ENCODE data around the gene DMC1.

GRCh38 chr22:38503021-38503420 lies 67.0 kb downstream of the DMC1 start:
- TF ChIP-seq, protein P1, sequence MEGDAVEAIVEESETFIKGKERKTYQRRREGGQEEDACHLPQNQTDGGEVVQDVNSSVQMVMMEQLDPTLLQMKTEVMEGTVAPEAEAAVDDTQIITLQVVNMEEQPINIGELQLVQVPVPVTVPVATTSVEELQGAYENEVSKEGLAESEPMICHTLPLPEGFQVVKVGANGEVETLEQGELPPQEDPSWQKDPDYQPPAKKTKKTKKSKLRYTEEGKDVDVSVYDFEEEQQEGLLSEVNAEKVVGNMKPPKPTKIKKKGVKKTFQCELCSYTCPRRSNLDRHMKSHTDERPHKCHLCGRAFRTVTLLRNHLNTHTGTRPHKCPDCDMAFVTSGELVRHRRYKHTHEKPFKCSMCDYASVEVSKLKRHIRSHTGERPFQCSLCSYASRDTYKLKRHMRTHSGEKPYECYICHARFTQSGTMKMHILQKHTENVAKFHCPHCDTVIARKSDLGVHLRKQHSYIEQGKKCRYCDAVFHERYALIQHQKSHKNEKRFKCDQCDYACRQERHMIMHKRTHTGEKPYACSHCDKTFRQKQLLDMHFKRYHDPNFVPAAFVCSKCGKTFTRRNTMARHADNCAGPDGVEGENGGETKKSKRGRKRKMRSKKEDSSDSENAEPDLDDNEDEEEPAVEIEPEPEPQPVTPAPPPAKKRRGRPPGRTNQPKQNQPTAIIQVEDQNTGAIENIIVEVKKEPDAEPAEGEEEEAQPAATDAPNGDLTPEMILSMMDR (IDR thresholded peaks at IDR 0.05), result no peak
- TF ChIP-seq POLR2A (IDR thresholded peaks at IDR 0.05), result no peak

Measured in tibial nerve (tissue), 3 donors.